OCI-LY1 (cell line): ENCODE results near the gene MICOS13.

Source experiments
- CTCF ChIP-seq: fragments of 200-600 bp; sonication (generic), shearing (Covaris generic); IDR thresholded peaks from 2 replicates; pipeline ENCODE4 v1.5.1; 2017; ENCODE audit warnings: mild to moderate bottlenecking, antibody characterized with exemption, low read length, moderate library complexity, mixed read lengths
- EZH2 ChIP-seq: fragments of 200-600 bp; sonication (generic), shearing (Covaris generic); IDR thresholded peaks from 2 replicates; pipeline ENCODE4 v1.8.0; 2017; ENCODE audit warnings: borderline replicate concordance, mixed run types, mild to moderate bottlenecking, antibody characterized with exemption, low read length, moderate library complexity, mixed read lengths

GRCh38 chr19:5703819-5704818 is 23.8 kb upstream of the MICOS13 start:
- no peak for TF ChIP-seq CTCF
- TF ChIP-seq EZH2, result no peak
